Islet precursor cell (in vitro differentiated cells): ENCODE results near the gene POLR2E.

Source experiments
- DNase-seq: peaks from one replicate; pipeline ENCODE4 v3.0.0-alpha.2; 2018

The POLR2E gene

GRCh38 chr19:1109697-1110671 is 14.8 kb upstream of the POLR2E start:
- no peak for DNase-seq

- DNase-seq = no peak
Observed at GRCh38 chr19:1109032-1109551, 13.9 kb upstream of the POLR2E start.

GRCh38 chr19:1108291-1109031 is 13.3 kb upstream of the POLR2E start:
- no peak for DNase-seq

- no peak for DNase-seq
Observed at GRCh38 chr19:1107661-1108261, 12.6 kb upstream of the POLR2E start.

GRCh38 chr19:1106841-1107660 is 11.9 kb upstream of the POLR2E start:
- DNase-seq = peak; percentile 74

- no peak for DNase-seq
Observed at GRCh38 chr19:1105873-1106840, 11.0 kb upstream of the POLR2E start.

- DNase-seq = peak; percentile 68
Observed at GRCh38 chr19:1105008-1105872, 10.1 kb upstream of the POLR2E start.

GRCh38 chr19:1104311-1105007 is 9.3 kb upstream of the POLR2E start:
- peak; percentile 83 for DNase-seq

- peak; percentile 99 for DNase-seq
Observed at GRCh38 chr19:1103708-1104310, 8.6 kb upstream of the POLR2E start, which contains the start of gene GPX4. TSS of gene GPX4 (plus strand) at chr19:1103994. CDS start at chr19:1104044, 50 bp downstream.

GRCh38 chr19:1103132-1103707 is 8.0 kb upstream of the POLR2E start:
- DNase-seq = no peak

GRCh38 chr19:1102407-1103131 is 7.4 kb upstream of the POLR2E start:
- DNase-seq = peak; percentile 94

GRCh38 chr19:1101337-1101698 is 6.1 kb upstream of the POLR2E start:
- DNase-seq = no peak

- DNase-seq = peak; percentile 71
Observed at GRCh38 chr19:1098177-1099051, 3.2 kb upstream of the POLR2E start.

GRCh38 chr19:1097810-1098176 is 2.6 kb upstream of the POLR2E start:
- no peak for DNase-seq

- no peak for DNase-seq
Observed at GRCh38 chr19:1094655-1094977, 559 bp downstream of the POLR2E start.

GRCh38 chr19:1093811-1094553 is 1.2 kb downstream of the POLR2E start:
- DNase-seq = no peak
